Psoas muscle (tissue), 8 donors: Measurements from ENCODE around the gene TLN1. TPM values are rescaled to one million over a fixed set of nuclear protein-coding genes. Genes with fewer than 3 reads are reported as not detected.

ENCODE experiments used
- ATAC-seq, 4 donors: fragments of 200-7000 bp; cut with Tn5 transposase; one replicate each; pipeline ENCODE4 v1.9.1; 2020; ENCODE audit warnings: moderate library complexity in 3 of 4, mild to moderate bottlenecking in 2 of 4
- DNase-seq, 2 donors: peaks; one replicate each; pipeline ENCODE4 v3.0.0-alpha.2; 2020
- H3K27ac ChIP-seq: fragments of 200-600 bp; one replicate; pipeline ENCODE4 v1.8.0; 2022
- H3K27me3 ChIP-seq, 3 donors: fragments of 200-600 bp in 1 of 3; one replicate each; pipeline versions ENCODE4 v1.6.1 to v1.8.0; 2013 to 2022; ENCODE audit warnings: low read length in 2 of 3, mild to moderate bottlenecking in 2 of 3, moderate library complexity in 1 of 3; ENCODE audit not compliant: insufficient read depth in 3 of 3
- H3K36me3 ChIP-seq, 2 donors: fragments of 200-600 bp in 1 of 2; one replicate each; pipeline versions ENCODE4 v1.6.1 to v1.8.0; 2013 to 2022; ENCODE audit warnings: low read depth in 1 of 2, mild to moderate bottlenecking in 1 of 2, moderate library complexity in 1 of 2; ENCODE audit not compliant: insufficient read depth in 1 of 2
- H3K4me1 ChIP-seq: fragments of 200-600 bp; one replicate; pipeline ENCODE4 v1.8.0; 2022
- H3K4me3 ChIP-seq: fragments of 200-600 bp; one replicate; pipeline ENCODE4 v1.8.0; 2022; ENCODE audit warnings: mild to moderate bottlenecking
- H3K9me3 ChIP-seq: fragments of 200-600 bp; one replicate; pipeline ENCODE4 v1.8.0; 2022
- CTCF ChIP-seq: fragments of 200-600 bp; IDR thresholded peaks from one replicate; pipeline ENCODE4 v1.8.0; 2022; ENCODE audit warnings: antibody characterized with exemption
- WGBS, 3 donors: extraction: QIAGEN DNeasy Blood & Tissue Kit; methylation state at CpG; one replicate each; pipeline versions ENCODE4 v1.1.6 to v1.1.7; 2013; 5-methylcytosine and 5-hydroxymethylcytosine counted together
- intact Hi-C, 2 donors: fragments of 100-400 bp; cut with DNase I; formaldehyde crosslinking; loops; one replicate each; pipeline versions ENCODE4 v1.11.0 to v1.14.2; 2022
- polyA plus RNA-seq, 3 donors: library from polyadenylated mRNA; stranded (reverse); fragments of 200-250 nt; gene quantifications; one replicate each; pipeline ENCODE4 v1.2.3, GENCODE V29; 2013
- total RNA-seq, 4 donors: library from RNA; stranded (reverse); fragmentation: NEBNext Ultra II Directional in 2 of 4; extraction: Animal tissue kit (Norgen Biotek cat#: 25700) in 2 of 4; gene quantifications; one replicate each; pipeline versions ENCODE4 v1.2.1 to v1.2.4, GENCODE V29; 2021 to 2023
- donor health status: healthy with polysubstance abuse.
- donor health status: DM: no; HTN: no; CAD: no; lungs with moderate emphysema.
- donor health status: Bipolar disorder and iron deficiency.
- donor health status: healthy.
- donor health status: DM: yes; HTN: yes; CAD: no.
- donor health status: DM: no; HTN: no; CAD: no.
- donor health status: DM: no; HTN: no; CAD: no.
- donor health status: DM: yes; HTN: yes; CAD: no.

Gene TLN1
- total and polyA plus RNA-seq, 7 donors: 88.2 to 320 (median 150) TPM

GRCh38 chr9:35743452-35743851 lies 11.5 kb upstream of the TLN1 start:
- Histone ChIP-seq H3K36me3 (peaks cover 43 to 82% of the 10 kb centered on the region in 2 donors), H3K9me3 (no peaks in the 10 kb centered on the region), H3K27ac (no peak overlapping the region), H3K27me3 (no peaks in the 10 kb centered on the region), H3K4me3 (no peak overlapping the region), H3K4me1 (peaks cover 41% of the 10 kb centered on the region)
- intact Hi-C loops: no loop called here
- no peak for TF ChIP-seq CTCF
- no peak for DNase-seq
- 61 to 71% (median 65%) methylated on average over 2 of the region's 2 CpGs for WGBS, 3 donors
- ATAC-seq: no peak

DNA sequence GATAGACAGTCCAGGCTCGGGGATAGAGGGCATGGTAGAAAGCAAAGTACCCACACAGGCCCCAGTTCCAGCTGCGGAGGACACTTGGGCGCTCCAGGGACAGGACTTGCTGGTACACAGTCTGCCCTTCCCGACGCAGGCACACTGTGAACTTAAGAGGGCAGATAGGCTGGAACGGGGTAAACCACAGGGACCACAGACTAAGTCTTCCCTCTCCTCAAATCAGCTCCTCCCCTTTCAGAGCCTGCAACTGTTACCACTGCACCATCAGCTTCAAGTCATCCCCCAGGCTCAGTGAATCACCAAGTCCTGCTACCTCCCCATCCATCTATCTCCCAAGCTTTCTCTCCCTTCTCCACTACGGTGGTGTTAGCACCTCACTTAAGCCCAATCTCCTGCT lies 9.7 kb upstream of the TLN1 start:
- no peak for ATAC-seq
- Histone ChIP-seq H3K27ac (no peak overlapping the region), H3K4me3 (no peak overlapping the region), H3K36me3 (peaks cover 49 to 98% of the 10 kb centered on the region in 2 donors), H3K9me3 (no peaks in the 10 kb centered on the region), H3K4me1 (peaks cover 33% of the 10 kb centered on the region), H3K27me3 (no peaks in the 10 kb centered on the region)
- WGBS, 3 donors: 86 to 89% (median 87%) methylated on average over 7 of the region's 7 CpGs
- intact Hi-C loops: no loop called here
- no peak for DNase-seq
- TF ChIP-seq CTCF: no peak

DNA sequence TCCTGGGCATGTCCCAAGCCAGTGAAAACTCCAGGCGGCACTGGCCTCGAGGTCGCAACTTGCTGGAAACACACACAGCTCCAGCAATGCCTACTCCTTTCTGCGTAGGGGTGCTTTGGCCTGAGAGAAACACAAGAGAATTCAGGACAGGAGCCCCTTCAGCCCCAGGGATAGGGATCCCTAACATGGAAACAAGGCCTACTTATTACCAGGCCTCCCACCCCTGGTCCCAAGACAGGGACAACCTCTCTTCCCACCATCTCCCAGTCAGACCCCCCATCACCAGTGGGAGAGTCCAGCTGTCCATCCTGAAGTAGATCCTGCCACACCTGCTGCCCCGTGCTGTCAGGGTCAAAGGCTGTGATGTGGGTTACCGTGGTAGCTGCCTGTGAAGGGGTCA lies 8.2 kb upstream of the TLN1 start:
- no peaks in the 10 kb centered on the region for H3K27me3 ChIP-seq
- no peaks in the 10 kb centered on the region for H3K9me3 ChIP-seq
- peaks cover 49 to 100% of the 10 kb centered on the region in 2 donors for H3K36me3 ChIP-seq
- no peak overlapping the region for H3K27ac ChIP-seq
- no peak for ATAC-seq
- intact Hi-C loops: no loop called here
- no peak for TF ChIP-seq CTCF
- no peak overlapping the region for H3K4me3 ChIP-seq
- peaks cover 18% of the 10 kb centered on the region for H3K4me1 ChIP-seq
- 72 to 80% (median 72%) methylated on average over 6 of the region's 6 CpGs for WGBS, 3 donors
- no peak for DNase-seq

DNA sequence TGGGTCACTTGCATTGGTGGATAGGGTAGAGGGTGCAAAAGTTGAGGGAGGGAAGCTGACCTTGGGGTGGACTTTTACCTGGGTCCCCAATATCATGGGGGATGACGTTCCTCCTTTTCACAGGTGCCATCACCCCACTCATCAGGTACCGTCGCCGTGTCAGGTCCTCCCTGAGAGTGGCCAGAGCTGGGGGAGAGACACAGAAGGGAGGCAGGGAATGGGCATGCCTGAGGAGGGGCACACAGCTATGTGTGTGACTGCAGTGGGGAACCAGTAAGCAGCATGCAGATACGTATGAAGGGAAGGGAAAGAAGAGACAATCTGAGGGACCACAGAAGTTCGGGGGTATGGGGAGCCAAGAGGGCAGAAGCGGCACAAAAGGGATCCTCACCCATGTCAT lies 6.9 kb upstream of the TLN1 start:
- no peak for ATAC-seq
- Histone ChIP-seq H3K27ac (no peak overlapping the region), H3K9me3 (no peaks in the 10 kb centered on the region), H3K4me3 (no peak overlapping the region), H3K4me1 (peaks cover 8% of the 10 kb centered on the region), H3K27me3 (no peaks in the 10 kb centered on the region), H3K36me3 (peaks cover 43 to 99% of the 10 kb centered on the region in 2 donors)
- no peak for TF ChIP-seq CTCF
- intact Hi-C loops: no loop called here
- 84 to 92% (median 87%) methylated on average over 7 of the region's 7 CpGs for WGBS, 3 donors
- no peak for DNase-seq

DNA sequence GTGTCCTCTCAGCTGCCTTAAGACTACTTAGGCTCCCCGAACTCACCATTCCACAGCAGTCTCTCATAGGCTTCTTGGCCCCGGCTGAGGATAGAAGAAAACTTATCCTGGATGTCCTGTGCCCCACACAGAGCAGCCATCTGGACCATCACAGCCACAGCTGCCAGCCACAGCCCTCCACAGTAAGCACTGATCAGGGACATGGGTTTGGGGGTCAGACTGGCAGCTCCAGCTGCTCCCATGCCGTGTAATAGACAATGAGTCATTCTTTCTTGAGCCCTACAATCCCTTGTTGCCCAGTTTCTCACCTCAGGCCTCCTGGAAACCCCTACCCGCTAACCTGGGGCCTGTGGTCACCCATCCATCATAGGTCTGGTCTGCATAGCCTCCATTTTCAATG lies 6.2 kb upstream of the TLN1 start:
- DNase-seq (no peak), ATAC-seq (no peak)
- WGBS, 3 donors: 48 to 67% (median 54%) methylated on average over 4 of the region's 4 CpGs
- no peak overlapping the region for H3K27ac ChIP-seq
- H3K4me1 ChIP-seq: peaks cover 8% of the 10 kb centered on the region
- H3K9me3 ChIP-seq: no peaks in the 10 kb centered on the region
- no peak for TF ChIP-seq CTCF
- H3K36me3 ChIP-seq: peaks cover 37 to 98% of the 10 kb centered on the region in 2 donors
- H3K27me3 ChIP-seq: no peaks in the 10 kb centered on the region
- intact Hi-C loops: no loop called here
- H3K4me3 ChIP-seq: no peak overlapping the region
